Tibial nerve (tissue), 4 donors: ENCODE measurements around the gene CHD6. TPM values are rescaled to one million over a fixed set of nuclear protein-coding genes. Genes with fewer than 3 reads are reported as not detected.

Experiments used
- DNase-seq, 2 donors: peaks; one replicate each; pipeline ENCODE4 v3.0.0-alpha.2; 2019; ENCODE audit warnings: low spot score in 2 of 2
- H3K27ac ChIP-seq, 4 donors: fragments of 200-600 bp; sonication (generic) in 3 of 4; one replicate each; pipeline ENCODE4 v1.5.1; 2017 to 2019; ENCODE audit warnings: mild to moderate bottlenecking in 1 of 4
- H3K27me3 ChIP-seq, 2 donors: fragments of 200-600 bp; sonication (generic) in 1 of 2; one replicate each; pipeline versions ENCODE4 v1.5.1 to v1.6.0; 2017 to 2019
- H3K36me3 ChIP-seq, 3 donors: fragments of 200-600 bp; sonication (generic); one replicate each; pipeline ENCODE4 v1.5.1; 2018 to 2019
- H3K4me1 ChIP-seq, 4 donors: fragments of 200-600 bp; sonication (generic) in 3 of 4; one replicate each; pipeline ENCODE4 v1.5.1; 2017 to 2019
- H3K4me3 ChIP-seq, 4 donors: fragments of 200-600 bp; sonication (generic) in 3 of 4; one replicate each; pipeline ENCODE4 v1.5.1; 2017 to 2019; ENCODE audit warnings: mild to moderate bottlenecking in 1 of 4, moderate library complexity in 1 of 4
- H3K9me3 ChIP-seq, 4 donors: fragments of 200-600 bp; sonication (generic) in 3 of 4; one replicate each; pipeline ENCODE4 v1.5.1; 2017 to 2019
- EP300 ChIP-seq, 2 donors: sonication (generic); formaldehyde crosslinking; IDR thresholded peaks; one replicate each; pipeline ENCODE4 v1.6.1; 2017; ENCODE audit warnings: antibody characterized with exemption in 2 of 2, mild to moderate bottlenecking in 1 of 2
- POLR2A ChIP-seq, 2 donors: fragments of 450-650 bp; IDR thresholded peaks; one replicate each; pipeline ENCODE4 v1.6.1; 2017; ENCODE audit warnings: antibody characterized with exemption in 2 of 2, mild to moderate bottlenecking in 2 of 2, moderate library complexity in 2 of 2
- WGBS, 2 donors: methylation state at CpG; one replicate each; pipeline ENCODE4 v1.1.5; 2018; 5-methylcytosine and 5-hydroxymethylcytosine counted together
- total RNA-seq, 4 donors: library from RNA; depleted of rRNA; stranded (reverse); fragments of >200 nt; gene quantifications; one replicate each; pipeline ENCODE4 v1.1.0, GENCODE V29; 2016
- TF ChIP-seq, protein P1 (sequence below), 5 experiments: fragments of 200-600 bp in 3 of 5; fragments of 450-650 bp in 2 of 5; sonication (generic) in 3 of 5; IDR thresholded peaks; one replicate each; pipeline ENCODE4 v1.5.1; 2016 to 2019; ENCODE audit warnings: antibody characterized with exemption in 5 of 5, mild to moderate bottlenecking in 3 of 5, moderate library complexity in 2 of 5

Gene CHD6
- total RNA-seq, 4 donors from 2014 or later = 52.0 to 58.2 (median 54.9) TPM

DNA sequence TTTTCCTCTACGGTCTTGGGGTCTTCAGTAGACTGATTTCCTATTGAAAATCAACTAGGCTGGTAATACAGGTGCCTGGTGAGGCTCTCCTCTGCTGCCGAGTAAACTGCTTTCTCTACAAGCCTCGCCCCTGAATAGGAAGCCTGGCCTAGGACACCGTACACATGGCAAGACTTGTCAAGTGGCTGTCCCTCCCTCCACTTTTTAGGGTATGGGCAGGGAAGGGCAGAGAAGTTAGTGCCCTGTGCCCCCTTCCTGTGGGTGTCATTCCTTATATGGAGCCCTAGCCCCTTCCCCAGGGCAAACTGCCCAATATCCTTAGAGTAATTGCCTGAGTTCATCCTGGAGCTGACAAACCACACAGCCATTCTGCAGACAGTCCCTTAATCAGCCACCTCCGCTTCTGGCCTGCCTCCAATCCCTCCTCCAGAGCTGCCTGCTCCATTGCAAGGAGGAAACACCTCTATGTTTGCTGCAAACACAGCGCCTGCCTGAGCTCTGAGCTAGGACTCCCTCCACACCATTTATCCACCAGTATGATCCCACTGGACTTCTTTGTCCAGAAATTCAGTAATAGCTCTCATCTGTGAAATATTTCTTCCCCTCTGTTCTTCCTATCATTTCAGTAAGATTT, 93.1 kb downstream of the CHD6 start:
- H3K36me3 ChIP-seq = no peaks in the 10 kb centered on the region
- TF ChIP-seq EP300 (IDR thresholded peaks at IDR 0.05) (no peak), POLR2A (IDR thresholded peaks at IDR 0.05) (no peak)
- TF ChIP-seq, protein P1, sequence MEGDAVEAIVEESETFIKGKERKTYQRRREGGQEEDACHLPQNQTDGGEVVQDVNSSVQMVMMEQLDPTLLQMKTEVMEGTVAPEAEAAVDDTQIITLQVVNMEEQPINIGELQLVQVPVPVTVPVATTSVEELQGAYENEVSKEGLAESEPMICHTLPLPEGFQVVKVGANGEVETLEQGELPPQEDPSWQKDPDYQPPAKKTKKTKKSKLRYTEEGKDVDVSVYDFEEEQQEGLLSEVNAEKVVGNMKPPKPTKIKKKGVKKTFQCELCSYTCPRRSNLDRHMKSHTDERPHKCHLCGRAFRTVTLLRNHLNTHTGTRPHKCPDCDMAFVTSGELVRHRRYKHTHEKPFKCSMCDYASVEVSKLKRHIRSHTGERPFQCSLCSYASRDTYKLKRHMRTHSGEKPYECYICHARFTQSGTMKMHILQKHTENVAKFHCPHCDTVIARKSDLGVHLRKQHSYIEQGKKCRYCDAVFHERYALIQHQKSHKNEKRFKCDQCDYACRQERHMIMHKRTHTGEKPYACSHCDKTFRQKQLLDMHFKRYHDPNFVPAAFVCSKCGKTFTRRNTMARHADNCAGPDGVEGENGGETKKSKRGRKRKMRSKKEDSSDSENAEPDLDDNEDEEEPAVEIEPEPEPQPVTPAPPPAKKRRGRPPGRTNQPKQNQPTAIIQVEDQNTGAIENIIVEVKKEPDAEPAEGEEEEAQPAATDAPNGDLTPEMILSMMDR (IDR thresholded peaks at IDR 0.05) = no peak
- H3K9me3 ChIP-seq = no peaks in the 10 kb centered on the region
- peak overlapping the region in 1 of 4 donors; percentile 13 for H3K27ac ChIP-seq
- WGBS, 2 donors = 41 to 44% methylated on average over 6 of the region's 6 CpGs
- H3K4me1 ChIP-seq = peaks cover 0 to 35% (median 3%) of the 10 kb centered on the region in 4 donors
- peak; percentile 30 to 43 for DNase-seq
- H3K27me3 ChIP-seq = no peaks in the 10 kb centered on the region
- H3K4me3 ChIP-seq = no peak overlapping the region

DNA sequence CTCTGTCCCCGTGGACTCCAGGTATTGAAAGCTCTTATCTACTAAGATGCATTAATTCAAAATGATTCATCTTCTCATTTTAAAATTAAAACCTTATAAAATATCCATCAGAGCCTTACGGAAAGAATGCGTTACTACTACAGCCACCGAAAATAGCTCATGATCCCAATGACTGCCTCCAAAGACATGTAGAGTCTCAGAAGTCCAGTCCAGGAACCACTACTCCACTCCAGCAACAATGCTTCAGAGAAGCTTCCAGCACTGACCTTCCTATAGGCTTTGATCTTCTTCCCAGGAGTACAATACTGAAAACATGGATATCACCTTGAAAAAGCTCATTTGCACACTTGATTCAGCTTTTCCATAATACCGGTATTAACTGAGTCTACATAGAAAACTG, 94.3 kb downstream of the CHD6 start:
- DNase-seq = no peak
- 91 to 94% methylated on average over 5 of the region's 5 CpGs for WGBS, 2 donors

DNA sequence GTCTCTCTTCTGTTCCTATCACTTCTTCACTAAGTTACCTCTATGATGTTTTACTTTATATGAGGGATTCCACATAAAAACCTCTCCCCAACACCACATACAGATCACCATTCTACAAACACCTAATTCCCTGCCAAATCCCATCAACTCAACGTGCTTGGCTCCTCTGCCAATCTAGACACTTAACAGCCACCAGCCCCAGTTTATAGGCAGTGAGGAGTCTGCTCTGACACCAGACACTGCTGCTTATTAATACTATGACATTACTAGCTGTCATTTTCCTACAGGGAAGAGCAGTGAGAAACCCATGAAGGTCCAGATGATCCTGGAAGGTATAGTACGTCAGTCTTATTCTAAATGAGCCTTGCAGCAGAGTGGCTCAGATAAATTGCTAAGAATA, 104.3 kb downstream of the CHD6 start:
- TF ChIP-seq, protein P1 (IDR thresholded peaks at IDR 0.05) = no peak
- no peak for TF ChIP-seq EP300 (IDR thresholded peaks at IDR 0.05)
- TF ChIP-seq POLR2A (IDR thresholded peaks at IDR 0.05) = no peak
- Histone ChIP-seq H3K36me3 (peaks cover 0 to 35% (median 0%) of the 10 kb centered on the region in 3 donors), H3K27ac (no peak overlapping the region), H3K4me1 (peaks cover 0 to 38% (median 0%) of the 10 kb centered on the region in 4 donors), H3K4me3 (no peak overlapping the region), H3K9me3 (no peaks in the 10 kb centered on the region), H3K27me3 (no peaks in the 10 kb centered on the region)
- 72 to 85% methylated on average over 2 of the region's 2 CpGs for WGBS, 2 donors
- DNase-seq = no peak

More for the DNA sequence above, 94.3 kb downstream of the CHD6 start:
- Histone ChIP-seq H3K27me3 (no peaks in the 10 kb centered on the region), H3K27ac (no peak overlapping the region), H3K4me3 (no peak overlapping the region), H3K9me3 (no peaks in the 10 kb centered on the region), H3K36me3 (peaks cover 0 to 3% (median 0%) of the 10 kb centered on the region in 3 donors), H3K4me1 (peaks cover 0 to 35% (median 3%) of the 10 kb centered on the region in 4 donors)
- TF ChIP-seq, protein P1 (IDR thresholded peaks at IDR 0.05) = no peak
- TF ChIP-seq EP300 (IDR thresholded peaks at IDR 0.05) (no peak), POLR2A (IDR thresholded peaks at IDR 0.05) (no peak)

DNA sequence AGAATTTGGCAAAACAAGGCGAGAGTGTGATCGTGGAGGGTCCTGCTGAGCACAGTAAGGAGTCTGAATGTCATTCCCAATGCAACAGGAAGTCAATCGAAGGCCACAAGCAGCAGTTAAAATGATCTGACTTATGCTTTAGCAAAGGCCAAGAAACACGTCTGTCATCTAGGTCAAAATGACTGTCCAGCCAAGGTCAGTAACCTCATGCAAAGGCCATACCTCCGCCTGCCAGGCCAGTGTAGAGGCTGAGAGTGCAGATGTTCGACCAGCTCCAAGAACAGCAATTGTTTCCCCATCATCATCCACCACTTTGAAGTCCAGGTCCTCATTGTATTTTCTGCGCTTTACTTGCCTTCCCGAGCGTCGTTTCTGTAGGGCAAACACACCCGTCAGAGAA, 105.6 kb downstream of the CHD6 start:
- Histone ChIP-seq H3K27ac (no peak overlapping the region), H3K9me3 (no peaks in the 10 kb centered on the region), H3K27me3 (no peaks in the 10 kb centered on the region), H3K4me3 (no peak overlapping the region), H3K36me3 (peaks cover 0 to 40% (median 0%) of the 10 kb centered on the region in 3 donors), H3K4me1 (peaks cover 0 to 42% (median 0%) of the 10 kb centered on the region in 4 donors)
- DNase-seq = no peak
- TF ChIP-seq, protein P1 (IDR thresholded peaks at IDR 0.05) = no peak
- no peak for TF ChIP-seq POLR2A (IDR thresholded peaks at IDR 0.05)
- TF ChIP-seq EP300 (IDR thresholded peaks at IDR 0.05) = no peak
- WGBS, 2 donors = 70 to 76% methylated on average over 11 of the region's 11 CpGs

DNA sequence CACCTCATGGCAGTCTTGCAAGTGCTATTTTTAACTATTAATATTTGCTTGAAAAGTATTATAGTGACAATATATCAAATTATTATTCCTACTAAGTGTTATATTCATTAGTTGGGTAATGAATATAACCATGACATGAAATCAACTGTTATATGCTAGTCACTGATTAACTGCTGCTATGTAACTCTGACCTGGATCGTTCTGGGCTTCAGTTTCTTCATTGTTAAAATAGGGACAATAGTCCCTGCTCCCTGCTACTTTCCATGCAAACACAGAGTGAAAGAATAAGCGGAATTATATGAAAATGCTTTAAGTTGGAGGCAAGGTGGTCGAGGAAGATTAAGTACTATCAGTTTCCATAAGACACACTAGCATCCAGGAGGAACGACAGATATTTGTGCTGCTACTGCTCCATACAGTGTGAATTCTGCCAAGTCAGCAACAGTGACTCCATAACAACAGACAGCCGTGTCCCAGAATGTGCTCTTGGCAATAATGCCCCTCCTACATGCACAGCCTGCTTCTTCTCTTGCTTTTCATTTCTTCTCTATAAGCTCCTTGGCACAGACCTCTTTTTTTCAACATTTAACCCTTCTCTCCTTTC, 107.2 kb downstream of the CHD6 start:
- Histone ChIP-seq H3K27me3 (no peaks in the 10 kb centered on the region), H3K9me3 (no peaks in the 10 kb centered on the region), H3K36me3 (peaks cover 0 to 40% (median 0%) of the 10 kb centered on the region in 3 donors), H3K27ac (no peak overlapping the region), H3K4me3 (no peak overlapping the region), H3K4me1 (peaks cover 0 to 42% (median 0%) of the 10 kb centered on the region in 4 donors)
- TF ChIP-seq, protein P1 (IDR thresholded peaks at IDR 0.05) = no peak
- TF ChIP-seq EP300 (IDR thresholded peaks at IDR 0.05) = no peak
- WGBS, 2 donors = 55 to 57% methylated on average over 5 of the region's 5 CpGs
- no peak for DNase-seq
